Immature natural killer cell (primary cell): ENCODE data around the gene WIF1. TPM values are rescaled to one million over a fixed set of nuclear protein-coding genes. Genes with fewer than 3 reads are reported as not detected.

Experiments
- DNase-seq, 3 donors: peaks; one replicate each; pipeline ENCODE4 v3.0.0; 2022; ENCODE audit warnings: mixed read lengths in 1 of 3
- H3K27ac Mint-ChIP-seq, 6 donors: one replicate each; pipeline ENCODE4 v1.8.0; 2020; ENCODE audit warnings: mixed read lengths in 6 of 6, mild to moderate bottlenecking in 5 of 6, inconsistent platforms in 4 of 6, moderate library complexity in 3 of 6
- H3K27me3 Mint-ChIP-seq, 3 donors: one replicate each; pipeline ENCODE4 v1.8.0; 2020 to 2021; ENCODE audit warnings: low read depth in 3 of 3, mild to moderate bottlenecking in 3 of 3, mixed read lengths in 3 of 3, moderate library complexity in 3 of 3, inconsistent platforms in 1 of 3
- H3K36me3 Mint-ChIP-seq, 3 donors: one replicate each; pipeline ENCODE4 v1.8.0; 2020; ENCODE audit warnings: mixed read lengths in 3 of 3, inconsistent platforms in 2 of 3, mild to moderate bottlenecking in 2 of 3
- H3K4me1 Mint-ChIP-seq, 2 donors: one replicate each; pipeline ENCODE4 v1.8.0; 2020; ENCODE audit warnings: inconsistent platforms in 2 of 2, mild to moderate bottlenecking in 2 of 2, mixed read lengths in 2 of 2, moderate library complexity in 1 of 2
- H3K4me3 Mint-ChIP-seq, 5 donors: one replicate each; pipeline ENCODE4 v1.8.0; 2020; ENCODE audit warnings: mild to moderate bottlenecking in 5 of 5, mixed read lengths in 5 of 5, inconsistent platforms in 3 of 5, moderate library complexity in 3 of 5
- H3K9me3 Mint-ChIP-seq, 6 donors: one replicate each; pipeline ENCODE4 v1.8.0; 2020; ENCODE audit warnings: mild to moderate bottlenecking in 6 of 6, mixed read lengths in 6 of 6, inconsistent platforms in 4 of 6, moderate library complexity in 3 of 6
- polyA plus RNA-seq, 3 donors: library from polyadenylated mRNA; unstranded; fragments of 300-500 nt; fragmentation: Illumina TruSeq; gene quantifications; one replicate each; pipeline ENCODE4 v1.2.3, GENCODE V29; 2021

The WIF1 gene
- not detected for polyA plus RNA-seq

- no peaks in the 10 kb centered on the region for H3K36me3 Mint-ChIP-seq
- H3K4me3 Mint-ChIP-seq, result peak within 1 kb of the TSS; percentile 8 to 65 (median 55)
- DNase-seq, result peak in 2 of 3 donors; percentile 4 to 6
- peaks cover 7 to 11% of the 10 kb centered on the region in 2 donors for H3K4me1 Mint-ChIP-seq
- no peak within 1 kb of the TSS for H3K27ac Mint-ChIP-seq
- H3K9me3 Mint-ChIP-seq, result no peaks in the 10 kb centered on the region
- peaks cover 12 to 25% (median 19%) of the 10 kb centered on the region in 3 donors for H3K27me3 Mint-ChIP-seq
These were observed at the start of gene WIF1 for GRCh38 chr12:65121049-65121955. WIF1 (minus strand) TSS chr12:65121305; CDS start chr12:65121191, 114 bp downstream.

- H3K27me3 Mint-ChIP-seq, result peaks cover 9 to 16% (median 12%) of the 10 kb centered on the region in 3 donors
- H3K27ac Mint-ChIP-seq, result peak overlapping the region; percentile 79 to 98 (median 92)
- DNase-seq, result peak; percentile 61 to 64 (median 62)
- peaks cover 10 to 40% of the 10 kb centered on the region in 2 donors for H3K4me1 Mint-ChIP-seq
- peak overlapping the region; percentile 84 to 94 (median 91) for H3K4me3 Mint-ChIP-seq
- H3K36me3 Mint-ChIP-seq, result peaks cover 0 to 3% (median 0%) of the 10 kb centered on the region in 3 donors
- no peaks in the 10 kb centered on the region for H3K9me3 Mint-ChIP-seq
These were observed 49.2 kb upstream of the WIF1 start for GRCh38 chr12:65170209-65170881.

- H3K4me1 Mint-ChIP-seq, result peaks cover 10 to 40% of the 10 kb centered on the region in 2 donors
These were observed 48.5 kb upstream of the WIF1 start, which contains the start of gene LEMD3 for GRCh38 chr12:65169320-65170208. LEMD3 (plus strand) TSS chr12:65169583; CDS start chr12:65169597, 14 bp downstream.

GRCh38 chr12:65168681-65169319 is 47.7 kb upstream of the WIF1 start:
- H3K4me1 Mint-ChIP-seq, result peaks cover 10 to 39% of the 10 kb centered on the region in 2 donors
- peak overlapping the region; percentile 92 to 100 (median 99) for H3K4me3 Mint-ChIP-seq
- H3K36me3 Mint-ChIP-seq, result peaks cover 0 to 3% (median 0%) of the 10 kb centered on the region in 3 donors
- H3K9me3 Mint-ChIP-seq, result no peaks in the 10 kb centered on the region
- H3K27ac Mint-ChIP-seq, result peak overlapping the region; percentile 97 to 100 (median 98)
- DNase-seq, result no peak
- H3K27me3 Mint-ChIP-seq, result peaks cover 9 to 16% (median 12%) of the 10 kb centered on the region in 3 donors

More at GRCh38 chr12:65169320-65170208, 48.5 kb upstream of the WIF1 start, which contains the start of gene LEMD3:
- H3K4me3 Mint-ChIP-seq, result peak within 1 kb of the TSS; percentile 94 to 100 (median 99)
- peaks cover 0 to 3% (median 0%) of the 10 kb centered on the region in 3 donors for H3K36me3 Mint-ChIP-seq
- no peaks in the 10 kb centered on the region for H3K9me3 Mint-ChIP-seq
- H3K27ac Mint-ChIP-seq, result peak within 1 kb of the TSS; percentile 97 to 100 (median 98)
- H3K27me3 Mint-ChIP-seq, result peaks cover 9 to 16% (median 12%) of the 10 kb centered on the region in 3 donors
- peak; percentile 89 to 91 (median 90) for DNase-seq

- H3K27me3 Mint-ChIP-seq, result peaks cover 7 to 12% (median 8%) of the 10 kb centered on the region in 3 donors
- DNase-seq, result no peak
- H3K4me3 Mint-ChIP-seq, result no peak overlapping the region
- peaks cover 9 to 10% of the 10 kb centered on the region in 2 donors for H3K4me1 Mint-ChIP-seq
- H3K9me3 Mint-ChIP-seq, result no peaks in the 10 kb centered on the region
- H3K27ac Mint-ChIP-seq, result no peak overlapping the region
- no peaks in the 10 kb centered on the region for H3K36me3 Mint-ChIP-seq
These were observed 43.7 kb upstream of the WIF1 start for GRCh38 chr12:65164774-65165173.

- peaks cover 4 to 9% (median 4%) of the 10 kb centered on the region in 3 donors for H3K27me3 Mint-ChIP-seq
- no peak overlapping the region for H3K27ac Mint-ChIP-seq
These were observed 43.1 kb upstream of the WIF1 start for GRCh38 chr12:65164244-65164643.

GRCh38 chr12:65162609-65163008 is 41.5 kb upstream of the WIF1 start:
- H3K27me3 Mint-ChIP-seq, result peaks cover 0 to 3% (median 2%) of the 10 kb centered on the region in 3 donors
- no peak overlapping the region for H3K4me3 Mint-ChIP-seq
- H3K9me3 Mint-ChIP-seq, result no peaks in the 10 kb centered on the region
- H3K27ac Mint-ChIP-seq, result no peak overlapping the region
- no peaks in the 10 kb centered on the region for H3K4me1 Mint-ChIP-seq
- H3K36me3 Mint-ChIP-seq, result no peaks in the 10 kb centered on the region
- no peak for DNase-seq

More at GRCh38 chr12:65164244-65164643, 43.1 kb upstream of the WIF1 start:
- Mint-ChIP-seq H3K4me1 (peaks cover 6 to 7% of the 10 kb centered on the region in 2 donors), H3K9me3 (no peaks in the 10 kb centered on the region), H3K4me3 (no peak overlapping the region), H3K36me3 (no peaks in the 10 kb centered on the region)
- no peak for DNase-seq

- no peak for DNase-seq
- Mint-ChIP-seq H3K27me3 (peaks cover 0 to 2% (median 0%) of the 10 kb centered on the region in 3 donors), H3K9me3 (no peaks in the 10 kb centered on the region), H3K4me1 (peaks cover 11 to 17% of the 10 kb centered on the region in 2 donors), H3K36me3 (no peaks in the 10 kb centered on the region), H3K27ac (peak overlapping the region in 1 of 6 donors; percentile 9), H3K4me3 (peak overlapping the region in 1 of 5 donors; percentile 49)
These were observed 36.0 kb upstream of the WIF1 start for GRCh38 chr12:65157091-65157490.

- Mint-ChIP-seq H3K36me3 (no peaks in the 10 kb centered on the region), H3K27me3 (peaks cover 0 to 3% (median 2%) of the 10 kb centered on the region in 3 donors), H3K27ac (peak overlapping the region in 3 of 6 donors; percentile 20 to 55 (median 49)), H3K4me1 (peaks cover 11 to 17% of the 10 kb centered on the region in 2 donors), H3K9me3 (no peaks in the 10 kb centered on the region), H3K4me3 (peak overlapping the region; percentile 5 to 78 (median 22))
- peak; percentile 12 to 23 (median 17) for DNase-seq
These were observed 35.3 kb upstream of the WIF1 start for GRCh38 chr12:65156366-65156841.

- peaks cover 11 to 17% of the 10 kb centered on the region in 2 donors for H3K4me1 Mint-ChIP-seq
- no peaks in the 10 kb centered on the region for H3K9me3 Mint-ChIP-seq
- no peak overlapping the region for H3K4me3 Mint-ChIP-seq
- peaks cover 0 to 6% (median 2%) of the 10 kb centered on the region in 3 donors for H3K27me3 Mint-ChIP-seq
- peak overlapping the region in 1 of 6 donors; percentile 5 for H3K27ac Mint-ChIP-seq
- DNase-seq, result no peak
- no peaks in the 10 kb centered on the region for H3K36me3 Mint-ChIP-seq
These were observed 34.7 kb upstream of the WIF1 start for GRCh38 chr12:65155784-65156183.

- peaks cover 11 to 17% of the 10 kb centered on the region in 2 donors for H3K4me1 Mint-ChIP-seq
- H3K9me3 Mint-ChIP-seq, result no peaks in the 10 kb centered on the region
- H3K36me3 Mint-ChIP-seq, result no peaks in the 10 kb centered on the region
- H3K27ac Mint-ChIP-seq, result no peak overlapping the region
- peaks cover 0 to 6% (median 2%) of the 10 kb centered on the region in 3 donors for H3K27me3 Mint-ChIP-seq
- no peak for DNase-seq
- H3K4me3 Mint-ChIP-seq, result no peak overlapping the region
These were observed 31.5 kb upstream of the WIF1 start for GRCh38 chr12:65152596-65152995.

- H3K36me3 Mint-ChIP-seq, result no peaks in the 10 kb centered on the region
- H3K27ac Mint-ChIP-seq, result peak overlapping the region in 1 of 6 donors; percentile 10
- no peaks in the 10 kb centered on the region for H3K9me3 Mint-ChIP-seq
- peaks cover 11 to 16% of the 10 kb centered on the region in 2 donors for H3K4me1 Mint-ChIP-seq
- peaks cover 0 to 9% (median 2%) of the 10 kb centered on the region in 3 donors for H3K27me3 Mint-ChIP-seq
- DNase-seq, result no peak
- H3K4me3 Mint-ChIP-seq, result no peak overlapping the region
These were observed 30.9 kb upstream of the WIF1 start for GRCh38 chr12:65152012-65152411.
